GM21786 (cell line): ENCODE measurements around the gene GFAP.
A peak's percentile ranks its signal among the peaks of the same experiment; 100 is the strongest.

Source experiments
- ATAC-seq: cut with Tn5 transposase; IDR thresholded peaks from one replicate; pipeline ENCODE4 v1.9.1; 2021; ENCODE audit not compliant: unreplicated experiment

The GFAP gene

GRCh38 chr17:44932096-44932786 lies 16.9 kb upstream of the GFAP start:
- no peak for ATAC-seq

- no peak for ATAC-seq
Observed at GRCh38 chr17:44931376-44931775, 16.1 kb upstream of the GFAP start.

DNA sequence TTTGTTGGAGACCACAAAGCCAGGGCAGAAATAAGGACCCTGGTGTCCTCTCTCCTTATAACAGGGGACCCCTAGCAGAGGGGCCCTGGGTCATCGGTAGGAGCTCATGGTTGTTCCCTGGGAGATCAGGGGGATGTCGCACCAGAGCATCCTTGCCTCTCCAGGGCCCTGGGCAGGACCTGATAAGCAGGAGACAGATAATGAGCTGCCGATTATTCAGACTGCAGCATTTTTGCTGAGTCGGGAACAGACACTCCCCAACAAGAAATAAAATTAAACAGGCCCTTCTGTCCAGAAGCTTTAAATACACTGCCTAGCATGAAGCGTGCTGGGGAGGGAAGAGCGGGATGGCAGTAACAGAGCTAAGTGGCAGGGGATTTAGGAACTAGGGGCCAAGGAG lies 15.4 kb upstream of the GFAP start:
- no peak for ATAC-seq

DNA sequence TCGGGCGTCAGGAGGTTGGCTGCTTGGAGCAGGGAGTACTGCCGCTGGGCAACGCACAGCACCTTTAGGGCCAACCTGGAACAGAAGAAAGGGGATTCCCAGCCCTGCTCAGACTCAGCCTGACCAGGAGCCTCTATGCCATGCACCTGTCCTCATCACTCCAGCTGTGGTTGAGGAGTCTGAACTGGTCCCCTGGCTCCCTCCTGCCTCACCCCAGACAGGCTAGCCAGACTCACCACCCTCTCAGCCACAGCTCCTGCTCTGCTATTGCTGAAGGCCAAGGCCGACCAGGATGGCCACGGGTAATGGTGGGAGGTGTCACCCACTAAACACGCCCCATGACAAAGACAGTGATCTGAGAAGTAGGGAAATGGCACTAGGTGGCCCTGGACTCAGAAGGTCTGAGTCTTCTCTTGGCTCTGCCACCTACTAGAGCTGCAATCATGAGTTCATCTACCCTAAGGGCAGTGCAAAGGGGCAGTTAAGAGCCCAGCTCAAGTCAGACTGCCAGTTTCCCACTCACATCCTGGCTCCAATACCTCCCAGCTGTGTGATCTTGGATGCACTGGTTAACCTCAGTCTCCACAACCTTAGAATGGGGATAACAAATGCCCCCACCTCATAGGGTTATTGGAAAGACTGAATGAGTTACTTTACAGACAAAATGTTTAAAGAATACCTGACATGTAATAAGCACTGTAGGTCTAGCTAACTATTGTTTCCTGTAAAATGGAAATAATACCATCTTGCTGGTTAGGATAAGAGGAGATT lies 13.8 kb upstream of the GFAP start:
- no peak for ATAC-seq

DNA sequence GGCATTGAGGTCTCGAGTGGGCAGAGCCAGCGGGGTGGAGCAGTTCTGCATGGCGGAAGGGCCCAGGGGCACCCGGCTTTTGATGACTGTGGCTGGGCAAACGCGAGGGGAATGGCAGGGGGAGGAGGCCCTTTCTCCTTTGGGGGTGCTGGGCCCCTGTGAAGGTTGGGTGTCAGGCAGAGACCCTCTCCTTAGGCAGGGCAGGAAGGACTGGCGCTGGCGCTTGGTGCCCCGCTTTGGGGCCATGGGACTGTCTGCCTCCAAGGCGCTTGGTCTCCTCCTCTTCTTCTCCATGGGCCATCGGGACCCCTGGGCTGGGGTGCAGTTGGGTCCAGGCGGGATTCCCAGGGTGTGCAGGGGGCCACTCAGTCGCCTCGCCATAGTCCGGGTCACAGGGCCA lies 12.8 kb upstream of the GFAP start:
- ATAC-seq = no peak

GRCh38 chr17:44927696-44928095 lies 12.4 kb upstream of the GFAP start:
- ATAC-seq = no peak

DNA sequence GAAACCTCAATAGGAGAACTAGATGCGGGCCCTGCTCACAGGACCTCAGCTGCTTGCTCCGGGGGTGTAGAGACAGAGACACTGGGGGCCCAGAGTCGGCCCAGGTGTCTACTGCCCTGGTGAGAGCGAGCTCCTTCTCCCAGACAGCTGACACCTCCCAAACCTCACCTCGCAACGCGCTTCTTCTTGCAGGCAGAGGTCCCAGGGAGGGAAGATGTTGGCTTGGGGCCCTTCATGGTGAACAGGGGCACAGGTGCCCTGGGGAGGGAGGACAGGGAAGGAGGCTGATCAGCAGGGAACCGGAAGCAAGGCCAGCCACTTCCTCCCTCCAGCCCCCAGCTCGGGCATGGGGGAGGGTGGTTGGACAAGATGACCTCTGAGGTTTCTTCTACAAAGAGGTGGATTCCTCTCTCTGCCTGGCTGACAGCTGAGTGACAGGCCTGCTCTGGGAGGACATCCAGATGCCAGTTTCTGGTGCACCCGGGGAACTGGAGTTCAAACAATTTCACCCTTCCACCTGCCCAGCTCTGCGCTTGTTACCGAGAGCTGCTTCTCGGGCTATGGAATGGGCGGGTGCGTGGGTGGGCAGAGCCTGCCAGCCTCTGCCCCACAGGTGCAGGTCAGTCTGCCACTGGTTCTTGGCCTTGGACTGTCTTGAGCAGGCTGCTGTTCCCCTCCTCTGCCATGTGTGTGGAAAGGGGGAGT lies 11.7 kb upstream of the GFAP start:
- ATAC-seq = no peak

DNA sequence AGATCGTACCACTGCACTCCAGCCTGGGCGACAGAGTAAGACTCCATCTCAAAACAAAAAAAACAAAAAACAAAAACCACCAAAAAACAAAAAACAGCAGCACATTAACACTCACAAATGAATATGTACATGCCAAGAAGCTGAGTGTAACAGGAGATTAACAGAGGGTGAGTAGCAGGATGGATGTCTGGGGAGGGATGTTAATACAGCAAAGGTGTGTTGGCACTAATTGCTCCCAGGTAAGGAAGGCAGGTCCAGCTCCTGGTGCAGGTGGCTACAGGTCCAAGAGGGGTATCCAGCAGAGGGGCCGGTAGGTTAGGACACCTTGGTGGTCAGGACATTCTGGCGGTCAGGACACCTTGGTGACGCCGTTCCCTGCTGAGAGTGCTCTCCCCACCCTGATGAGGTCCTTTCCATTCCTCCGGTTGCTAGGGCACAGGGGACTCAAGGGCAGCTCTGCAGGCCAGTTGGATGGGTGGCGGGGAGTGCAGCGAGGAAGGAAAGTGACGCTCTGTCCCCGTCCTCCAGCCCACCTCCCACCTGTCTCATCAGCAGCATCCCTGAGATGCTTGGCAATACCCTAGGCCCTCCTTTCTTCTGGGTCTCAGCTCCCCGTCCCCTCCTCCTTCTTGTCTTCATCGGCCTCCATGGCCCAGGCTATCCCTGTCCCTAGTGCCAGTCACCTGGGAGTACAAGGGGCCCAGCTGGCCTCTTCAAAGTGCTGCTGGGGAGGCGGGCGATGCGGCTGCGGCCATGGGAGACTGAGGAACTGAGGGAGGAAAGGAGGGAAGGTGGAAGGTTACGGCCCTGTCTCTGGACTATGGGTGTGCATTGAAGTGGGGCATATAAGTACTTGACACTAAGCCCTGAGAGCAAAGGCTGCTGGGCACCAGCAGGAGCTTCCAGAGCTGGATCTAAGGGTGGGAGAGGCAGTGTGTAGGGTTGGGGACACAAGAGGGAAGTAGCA lies 10.7 kb upstream of the GFAP start:
- ATAC-seq = no peak

GRCh38 chr17:44924107-44924544 lies 8.8 kb upstream of the GFAP start:
- no peak for ATAC-seq

GRCh38 chr17:44922746-44923470 lies 7.6 kb upstream of the GFAP start:
- no peak for ATAC-seq

- ATAC-seq = no peak
Observed at GRCh38 chr17:44922136-44922535, 6.8 kb upstream of the GFAP start.

DNA sequence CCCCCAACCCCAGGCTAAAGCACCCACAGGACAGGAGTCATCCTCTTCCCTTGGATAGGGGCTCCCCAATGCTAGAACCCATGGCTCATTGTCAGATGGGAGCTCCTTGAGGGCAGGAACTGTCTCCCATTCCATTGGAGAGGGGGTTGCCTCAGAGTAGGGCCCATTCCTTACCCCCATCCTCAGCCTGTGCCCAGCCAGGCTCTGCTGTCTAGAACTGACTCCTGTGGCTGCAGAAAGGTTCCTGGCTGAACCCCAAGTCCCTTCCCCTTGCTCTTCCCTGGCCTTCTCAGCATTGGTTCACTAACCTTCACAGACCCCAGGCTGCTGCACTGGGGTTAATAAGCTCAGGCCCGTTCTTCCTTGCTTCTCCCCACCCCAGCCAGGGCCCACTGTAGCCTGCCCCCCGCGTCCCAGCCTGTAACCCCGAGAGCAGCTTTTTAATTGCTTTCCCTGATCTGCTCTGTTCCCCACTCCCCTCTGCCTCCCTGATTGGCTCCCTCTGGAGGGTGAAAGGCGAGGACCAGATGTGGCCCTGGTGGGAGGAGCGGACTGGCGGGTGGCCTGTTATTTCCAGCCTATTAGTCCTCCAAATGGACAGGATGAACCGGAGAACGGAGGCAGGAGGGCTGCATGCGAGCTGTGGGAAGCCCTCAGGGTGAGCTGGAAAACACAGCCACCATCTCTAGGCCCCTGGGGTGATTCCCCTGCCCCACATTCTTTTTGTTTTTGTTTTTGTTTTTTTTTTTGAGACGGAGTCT lies 6.0 kb upstream of the GFAP start:
- ATAC-seq = no peak

GRCh38 chr17:44920565-44920940 lies 5.3 kb upstream of the GFAP start:
- no peak for ATAC-seq

DNA sequence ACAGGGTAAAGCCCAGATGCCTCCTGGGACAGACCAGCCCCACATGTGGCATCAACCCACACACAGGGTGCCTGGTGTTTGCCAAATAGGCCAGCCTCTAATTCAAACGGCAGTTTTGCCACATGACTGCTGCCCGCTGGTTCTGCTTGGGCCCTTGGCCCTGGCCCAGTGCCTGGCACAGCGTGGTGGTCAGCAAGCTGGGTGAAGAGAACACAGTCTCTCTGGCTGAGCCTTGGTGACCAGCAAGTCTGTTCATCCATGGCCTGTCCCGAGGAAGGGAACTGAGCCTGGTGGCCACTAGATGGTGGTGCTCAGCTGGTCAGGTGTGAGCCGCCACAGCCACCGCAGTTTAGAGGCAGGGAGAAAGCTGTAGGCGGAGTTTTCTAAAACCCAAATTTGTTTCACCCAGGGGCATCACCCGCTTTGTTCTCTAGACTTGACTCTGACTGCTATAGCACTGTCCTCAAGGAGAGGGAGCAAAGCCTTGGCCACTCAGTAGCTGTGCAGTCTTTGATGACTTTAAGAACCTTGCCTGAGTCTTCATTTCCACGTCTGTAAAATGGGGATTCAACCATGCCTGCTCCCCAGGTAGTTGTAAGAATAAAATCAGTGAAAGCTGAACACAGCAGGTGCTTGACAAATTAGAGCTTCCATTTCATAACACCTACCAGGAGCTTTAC lies 4.7 kb upstream of the GFAP start:
- ATAC-seq = peak; percentile 78

DNA sequence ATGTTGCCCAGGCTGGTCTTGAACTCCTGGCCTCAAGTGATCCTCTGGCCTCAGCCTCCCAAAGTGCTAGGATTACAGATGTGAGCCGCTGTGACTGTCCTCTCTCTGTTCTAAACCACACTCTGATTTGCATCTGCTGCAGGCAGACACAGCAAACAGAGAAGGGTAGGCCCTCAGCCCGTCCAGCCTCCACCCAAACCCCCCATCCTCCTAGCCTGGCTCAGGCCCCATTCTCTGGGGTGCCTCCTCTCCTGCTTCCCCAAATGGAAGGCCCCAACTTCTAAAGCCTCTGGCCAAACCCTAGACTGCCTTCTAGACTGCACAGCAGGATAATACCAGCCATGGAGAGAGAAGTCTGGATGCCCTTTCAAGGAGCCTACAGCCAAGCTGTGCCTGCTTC lies 4.1 kb upstream of the GFAP start:
- ATAC-seq = no peak

DNA sequence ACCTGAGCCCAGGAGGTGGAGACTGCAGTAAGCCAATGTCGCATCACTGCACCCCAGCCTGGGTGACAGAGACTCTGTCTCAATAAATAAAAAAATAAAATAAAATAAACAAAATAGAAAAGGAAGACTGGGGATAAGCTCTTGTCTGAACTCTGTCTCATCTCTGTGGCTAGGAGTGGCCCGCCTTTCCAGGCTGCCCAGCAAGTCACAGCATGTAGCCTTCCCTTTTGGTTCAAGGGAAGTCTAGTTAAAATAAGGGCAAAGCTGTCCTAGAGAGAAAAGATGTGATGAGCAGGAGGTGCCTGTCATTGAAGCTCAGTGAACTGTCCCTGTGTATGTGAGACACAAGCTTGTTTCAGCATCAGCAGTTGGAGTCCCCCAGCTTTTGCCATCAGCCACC lies 2.7 kb upstream of the GFAP start:
- ATAC-seq = no peak

DNA sequence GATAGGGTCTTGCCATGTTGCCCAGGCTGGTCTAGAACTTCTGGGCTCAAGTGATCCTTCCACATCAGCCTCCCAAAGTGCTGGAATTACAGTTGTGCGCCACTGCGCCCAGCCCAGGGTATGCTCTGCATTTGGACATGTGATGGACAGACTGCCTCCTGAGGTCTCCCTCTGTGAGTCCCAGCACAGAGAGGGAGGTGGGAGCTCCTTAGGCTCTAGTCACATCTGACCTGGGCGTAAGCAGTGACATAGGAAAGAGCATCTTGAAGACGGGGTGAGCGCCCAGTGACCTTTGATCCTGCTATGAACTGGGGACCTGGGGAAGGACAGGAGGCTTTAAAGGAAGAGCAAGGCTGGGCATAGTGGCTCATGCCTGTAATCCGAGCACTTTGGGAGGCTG lies 2.2 kb upstream of the GFAP start:
- no peak for ATAC-seq

DNA sequence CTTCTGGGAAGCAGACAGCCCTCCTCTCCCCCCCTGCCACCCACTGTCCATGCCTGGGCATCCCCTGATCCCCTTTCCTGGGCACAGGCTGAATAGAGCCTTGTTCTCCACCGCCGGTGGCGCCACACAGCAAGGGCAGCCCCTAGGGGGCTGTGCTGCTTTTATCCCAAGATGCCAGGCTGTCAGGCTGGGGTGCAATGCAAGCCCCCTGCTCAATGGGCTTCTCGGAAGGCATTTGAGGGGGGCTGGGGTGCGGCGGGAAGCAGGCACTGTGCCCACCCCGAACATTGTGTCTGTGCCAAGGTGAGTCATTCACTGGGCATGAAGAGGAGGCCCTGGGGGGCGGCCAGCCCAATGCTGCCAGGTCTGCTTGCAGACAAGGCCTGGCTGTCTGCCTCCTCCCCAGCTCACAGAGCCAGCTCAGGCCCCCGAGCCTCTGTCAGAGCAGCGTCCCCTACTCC lies 1.5 kb upstream of the GFAP start:
- no peak for ATAC-seq
